ENCODE data around the gene USP31. TPM values are rescaled to one million over a fixed set of nuclear protein-coding genes. Genes with fewer than 3 reads are reported as not detected.

Gene USP31
- total and polyA plus RNA-seq, 2 of the 13 experiments (the other 11 are each of a cell fraction or from before 2014, with no cell fraction given): 22.5 to 23.3 TPM

- TF ChIP-seq ATF4 (CRISPR knock-in tag; IDR thresholded peaks at IDR 0.05) (no peak), KDM1A (CRISPR knock-in tag; IDR thresholded peaks at IDR 0.05) (no peak), HES4 (CRISPR knock-in tag; IDR thresholded peaks at IDR 0.05; ENCODE audit: borderline replicate concordance) (peak; percentile 57; the same call in 1 of the 2 replicates), ETV6 (CRISPR knock-in tag; conservative IDR thresholded peaks at IDR 0.05) (peak; percentile 70; the same call in 1 of the 2 replicates), ZNF430 (CRISPR knock-in tag; IDR thresholded peaks at IDR 0.05) (peak; percentile 26; the same call in 1 of the 2 replicates), KLF16 (CRISPR knock-in tag; IDR thresholded peaks at IDR 0.05) (peak in 1 of 2 experiments; percentile 94; a peak in 2 of 4 replicates), NFYB (CRISPR knock-in tag; IDR thresholded peaks at IDR 0.05) (0 out of 2 replicates have a peak, but pooled peaks have one; percentile 20), AKAP8 (CRISPR knock-in tag; IDR thresholded peaks at IDR 0.05) (no peak), ZNF607 (CRISPR knock-in tag; IDR thresholded peaks at IDR 0.05; ENCODE audit: borderline replicate concordance) (peak; percentile 71; the same call in 1 of the 2 replicates), FIP1L1 (IDR thresholded peaks at IDR 0.05; ENCODE audit: borderline replicate concordance, insufficient read depth, low read depth, low read length) (no peak), ZBTB8A (CRISPR knock-in tag; IDR thresholded peaks at IDR 0.05; ENCODE audit: borderline replicate concordance, low read depth) (no peak), JARID2 (CRISPR knock-in tag; IDR thresholded peaks at IDR 0.05; ENCODE audit: insufficient replicate concordance) (peak; percentile 76), ZNF724P (CRISPR knock-in tag; IDR thresholded peaks at IDR 0.05; ENCODE audit: borderline replicate concordance) (no peak), EP300 (IDR thresholded peaks at IDR 0.05; ENCODE audit: low read depth in 2 of 2, low read length in 2 of 2) (no peak), EP300 (CRISPR knock-in tag; IDR thresholded peaks at IDR 0.05; ENCODE audit: borderline replicate concordance) (no peak), HNRNPUL1 (IDR thresholded peaks at IDR 0.05; ENCODE audit: low read depth, low read length) (no peak), ZFAT (CRISPR knock-in tag; conservative IDR thresholded peaks at IDR 0.05) (no peak), MTF1 (CRISPR knock-in tag; IDR thresholded peaks at IDR 0.05) (peak; percentile 66; the same call in 1 of the 2 replicates), ZGPAT (CRISPR knock-in tag; IDR thresholded peaks at IDR 0.05) (peak; percentile 44; the same call in 1 of the 2 replicates), KAT7 (CRISPR knock-in tag; IDR thresholded peaks at IDR 0.05; ENCODE audit: borderline replicate concordance) (no peak), PRDM4 (CRISPR knock-in tag; IDR thresholded peaks at IDR 0.05; ENCODE audit: borderline replicate concordance) (no peak), MED1 (CRISPR knock-in tag; IDR thresholded peaks at IDR 0.05) (peak; percentile 59), TP53 (CRISPR knock-in tag; conservative IDR thresholded peaks at IDR 0.05) (no peak), CEBPG (CRISPR knock-in tag; IDR thresholded peaks at IDR 0.05) (peak; percentile 21; the same call in 1 of the 2 replicates)
These were observed 122.4 kb downstream of the USP31 start (continued) for GRCh38 chr16:23026784-23027362.

Data from HepG2 (cell line).